T follicular helper cell (primary cell): Measurements from ENCODE around the gene NUAK1.
A peak's percentile ranks its signal among the peaks of the same experiment; 100 is the strongest.
"Not testable (repeated sequence)": the region's sequence is repeated elsewhere in the genome, so short reads cannot be mapped to it uniquely, and the experiment has no call there.

Source experiments
- DNase-seq: peaks from one replicate; pipeline ENCODE4 v3.0.0-alpha.2; 2020; ENCODE audit warnings: low read depth

NUAK1 gene

DNA sequence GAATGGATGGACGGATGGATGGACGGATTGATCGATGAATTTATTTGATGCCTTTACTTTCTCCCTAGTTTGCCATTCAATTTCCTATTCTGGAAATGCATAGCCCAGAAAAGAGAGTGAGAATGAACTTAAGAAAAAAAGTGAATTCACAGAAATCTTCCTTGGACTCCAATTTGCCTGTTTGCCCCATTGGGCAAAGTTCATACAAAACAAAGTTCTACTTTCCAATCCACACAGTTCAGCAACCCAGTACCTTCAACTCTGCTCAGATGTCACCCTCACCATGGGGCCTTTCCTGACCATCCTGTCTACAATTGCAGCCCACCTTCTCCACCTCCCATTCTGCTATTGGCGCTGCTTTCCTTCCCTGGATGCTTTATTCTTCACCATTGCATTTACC is 8.2 kb upstream of the NUAK1 start:
- DNase-seq, result no peak

DNA sequence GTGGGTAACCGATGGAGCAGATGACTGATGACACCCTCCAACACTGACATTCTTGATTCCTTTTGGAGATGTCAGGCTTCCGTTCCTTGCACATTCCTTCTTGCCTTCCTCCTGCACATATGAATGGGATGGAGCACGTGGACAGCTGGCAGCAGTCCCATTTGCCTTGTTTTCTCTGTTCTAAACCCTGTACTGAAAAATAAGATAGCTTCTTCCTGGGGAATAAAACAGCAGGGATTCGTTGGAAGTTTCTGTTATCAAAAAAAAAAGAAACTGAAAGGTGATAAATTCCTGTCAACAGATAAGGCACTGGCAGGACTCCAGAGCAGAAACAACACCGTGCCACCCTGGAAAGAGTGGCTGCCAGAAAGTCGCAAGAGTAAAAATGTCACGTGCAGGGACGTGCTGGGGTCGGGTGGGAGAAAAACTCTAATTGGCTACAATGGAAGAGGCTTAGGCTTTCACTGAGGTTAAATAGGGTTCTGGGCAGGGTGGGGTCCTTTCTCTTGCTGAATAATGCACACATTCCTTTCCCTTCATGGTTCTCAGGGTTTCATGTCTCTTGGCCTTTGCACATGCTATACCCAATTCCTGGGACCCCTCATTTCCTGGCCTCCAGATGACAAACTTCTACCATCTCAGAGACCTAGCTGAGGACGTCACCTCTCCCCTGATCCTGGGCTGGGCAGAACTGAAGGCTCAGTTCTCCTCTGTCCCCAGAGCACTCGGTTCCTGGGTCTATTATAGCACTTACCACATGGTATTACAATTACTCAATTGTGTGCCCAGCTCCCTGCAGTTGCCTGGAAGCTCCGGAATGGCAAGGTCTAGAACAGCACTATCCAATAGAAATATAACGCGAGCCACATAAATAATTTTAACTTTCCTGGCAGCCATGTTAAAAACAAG is 7.0 kb upstream of the NUAK1 start:
- DNase-seq, result no peak

DNA sequence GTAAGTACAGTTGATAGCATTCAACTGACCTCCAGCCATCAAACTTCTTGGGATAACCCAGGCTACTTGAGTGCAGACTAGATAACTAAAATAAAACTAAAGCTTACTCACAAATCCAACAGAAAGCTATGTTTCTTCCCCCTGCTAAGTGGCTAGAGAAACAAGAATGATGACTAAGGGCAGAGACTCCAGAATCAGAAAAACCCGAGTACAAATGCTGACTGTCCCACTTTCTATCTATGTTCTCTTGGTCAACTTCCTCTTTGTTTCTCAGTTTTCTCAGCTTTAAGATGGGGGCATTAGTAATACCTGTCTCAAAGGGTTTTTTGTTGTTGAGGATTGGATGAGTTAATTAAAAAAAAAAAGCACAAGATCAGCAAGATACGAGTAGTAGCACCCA is 6.1 kb upstream of the NUAK1 start:
- no peak for DNase-seq

DNA sequence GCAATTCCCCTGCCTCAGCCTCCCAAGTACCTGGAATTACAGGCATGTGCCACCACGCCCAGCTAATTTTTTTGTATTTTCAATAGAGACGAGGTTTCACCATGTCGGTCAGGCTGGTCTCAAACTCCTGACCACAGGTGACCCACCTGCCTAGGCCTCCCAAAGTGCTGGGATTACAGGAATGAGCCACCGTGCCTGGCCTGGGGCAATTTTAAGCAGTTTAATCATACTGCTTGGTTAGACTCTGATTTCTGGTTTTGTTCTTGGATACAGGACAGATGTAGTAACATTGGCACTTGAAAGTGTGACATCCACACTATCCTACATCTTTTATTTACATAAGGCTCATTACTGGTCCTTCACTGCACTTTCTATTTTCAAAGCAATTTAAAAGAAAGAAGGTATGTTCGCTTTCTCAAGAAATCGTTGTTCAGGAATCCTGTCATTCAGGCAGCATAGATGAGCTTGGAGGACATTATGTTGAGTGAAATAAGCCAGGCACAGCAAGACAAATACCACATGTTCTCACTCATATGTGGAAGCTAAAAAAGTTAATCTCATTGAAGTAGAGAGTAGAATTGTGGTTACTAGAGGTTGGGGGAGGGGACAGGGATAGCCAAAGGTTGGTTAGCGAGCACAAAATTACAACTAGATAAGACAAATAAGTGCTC is 4.0 kb upstream of the NUAK1 start:
- no peak for DNase-seq

DNA sequence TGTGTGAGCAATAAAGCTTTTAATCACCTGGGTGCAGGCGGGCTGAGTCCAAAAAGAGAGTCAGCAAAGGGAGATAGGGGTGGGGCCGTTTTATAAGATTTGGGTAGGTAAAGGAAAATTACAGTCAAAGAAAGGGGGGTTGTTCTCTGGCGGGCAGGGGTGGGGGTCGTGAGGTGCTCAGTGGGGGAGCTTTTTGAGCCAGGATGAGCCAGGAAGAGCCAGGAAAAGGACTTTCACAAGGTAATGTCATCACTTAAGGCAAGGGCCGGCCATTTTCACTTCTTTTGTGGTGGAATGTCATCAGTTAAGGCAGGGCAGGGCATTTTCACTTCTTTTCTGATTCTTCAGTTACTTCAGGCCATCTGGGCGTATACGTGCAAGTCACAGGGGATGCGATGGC is 3.2 kb upstream of the NUAK1 start:
- not testable (repeated sequence) for DNase-seq

DNA sequence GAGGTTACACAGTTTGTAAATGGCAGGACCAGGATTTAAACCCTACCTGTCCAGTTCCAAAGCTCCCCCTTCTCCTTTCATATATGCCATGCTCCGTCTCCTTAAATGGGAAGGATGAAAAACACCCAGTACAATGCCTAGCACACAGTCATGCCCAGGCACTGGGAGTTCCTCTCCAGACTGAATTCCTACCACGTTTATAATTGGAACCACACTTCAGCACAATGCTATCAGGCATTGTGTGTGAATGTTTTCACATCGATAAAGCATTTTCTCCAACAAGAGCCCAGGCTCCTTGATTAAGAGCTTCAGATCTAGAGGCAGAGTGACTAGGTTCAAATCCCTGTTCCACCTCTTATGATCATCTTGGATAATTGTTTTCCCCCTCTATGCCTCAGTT is 2.7 kb upstream of the NUAK1 start:
- no peak for DNase-seq

DNA sequence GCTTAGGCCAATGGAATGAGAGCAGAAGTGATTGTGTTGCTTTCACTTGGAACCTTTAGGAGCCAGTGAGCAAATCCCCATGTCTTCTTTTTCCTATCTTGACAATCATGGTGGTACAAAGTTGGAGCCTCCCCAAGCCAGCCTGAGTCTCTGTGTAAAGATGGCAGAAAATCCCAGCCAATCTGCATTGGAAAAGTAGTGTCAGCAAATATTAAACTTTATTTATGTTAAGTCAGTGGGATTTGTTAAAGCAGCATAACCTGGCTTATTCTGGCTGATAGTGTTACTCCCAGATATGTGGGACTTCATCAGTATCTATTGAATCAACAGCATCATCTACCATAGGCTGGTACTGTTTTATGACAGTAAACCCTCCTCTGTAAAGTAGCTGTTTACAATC is 2.2 kb upstream of the NUAK1 start:
- no peak for DNase-seq

DNA sequence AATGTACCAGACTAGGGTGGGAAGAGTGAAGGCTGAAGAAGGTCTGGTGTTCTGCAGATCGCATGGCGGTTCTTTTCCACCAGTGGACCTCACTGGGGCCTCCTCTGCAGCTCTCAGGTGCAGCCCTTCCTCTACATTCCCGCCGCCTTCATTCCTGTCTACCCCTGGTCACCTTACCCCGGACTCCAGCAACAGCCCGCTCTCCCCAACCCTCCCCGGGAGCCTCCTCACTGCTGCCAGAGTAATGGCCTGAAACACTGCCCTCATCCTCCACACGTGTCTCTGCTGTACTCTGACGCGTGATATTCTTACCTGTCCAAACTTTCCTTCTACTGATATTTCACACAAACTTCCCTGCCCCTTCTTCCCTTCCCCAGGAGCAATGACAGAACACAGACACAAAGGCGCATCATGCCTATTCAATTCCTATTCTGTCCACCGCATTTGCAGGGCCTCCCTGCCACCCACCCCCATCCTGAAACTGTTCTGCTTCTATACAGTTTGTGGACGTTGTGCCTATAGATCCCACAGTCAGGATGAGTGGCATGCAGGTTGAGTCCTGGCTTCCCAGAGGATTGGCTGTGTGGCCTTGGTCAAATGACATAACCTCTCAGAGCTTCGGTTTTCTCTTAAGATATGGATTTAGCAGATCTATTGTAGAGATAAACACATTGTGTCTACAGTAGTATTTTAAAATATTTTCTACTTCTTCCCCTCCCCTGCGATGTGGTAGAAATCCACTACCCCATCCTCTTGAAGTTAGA is 1.7 kb upstream of the NUAK1 start:
- no peak for DNase-seq

DNA sequence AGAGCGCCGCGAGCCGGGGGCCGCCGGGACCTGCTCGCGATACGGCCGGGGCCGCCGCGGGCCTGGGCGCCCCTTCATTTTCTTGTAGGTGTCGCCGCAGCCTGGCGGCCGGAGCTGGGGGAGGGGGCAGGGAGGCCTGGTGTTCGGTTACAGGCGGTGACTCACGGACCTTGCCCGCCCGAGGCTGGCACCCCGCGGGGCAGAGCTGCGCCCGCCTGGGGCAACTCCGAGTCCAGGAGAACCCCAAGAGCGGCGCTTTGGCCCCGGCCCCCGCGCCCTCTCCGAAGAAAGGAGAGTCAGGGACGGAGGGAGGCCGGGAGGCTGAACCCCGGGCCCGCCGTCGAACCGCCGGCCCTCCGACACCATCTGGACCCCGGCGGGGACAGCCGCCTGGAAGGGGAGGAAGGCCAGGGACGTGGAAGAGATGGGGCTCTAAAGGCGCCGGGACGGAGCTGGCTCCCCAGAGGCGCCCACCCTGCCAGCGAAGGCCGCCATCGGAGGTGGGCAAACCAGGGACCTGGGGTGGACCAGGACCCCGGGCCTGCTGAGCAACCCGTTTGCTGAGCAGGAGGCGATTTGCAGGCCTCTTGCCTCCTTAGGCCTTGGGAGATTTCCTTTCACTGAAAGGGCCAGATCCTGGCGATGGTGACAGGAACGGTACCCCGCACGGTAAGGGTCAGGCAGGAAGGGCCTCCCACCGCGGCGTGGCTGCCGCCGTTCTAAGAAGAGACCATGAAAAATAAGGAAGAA is 843 bp upstream of the NUAK1 start:
- no peak for DNase-seq

DNA sequence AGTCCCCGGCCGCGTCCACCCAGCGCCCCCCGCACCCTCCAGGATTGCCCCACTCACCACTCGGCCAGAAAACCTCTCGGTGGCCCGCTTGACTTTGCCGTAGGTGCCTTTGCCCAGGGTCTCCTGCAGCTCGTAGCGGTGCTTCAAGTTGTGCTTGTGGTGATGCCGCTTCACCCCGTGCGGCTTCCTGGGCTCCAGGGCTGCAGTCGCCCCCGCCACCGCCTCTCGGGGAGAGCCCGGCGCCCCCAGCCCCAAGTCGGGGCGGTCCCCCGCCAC is 459 bp downstream of the NUAK1 start:
- no peak for DNase-seq

DNA sequence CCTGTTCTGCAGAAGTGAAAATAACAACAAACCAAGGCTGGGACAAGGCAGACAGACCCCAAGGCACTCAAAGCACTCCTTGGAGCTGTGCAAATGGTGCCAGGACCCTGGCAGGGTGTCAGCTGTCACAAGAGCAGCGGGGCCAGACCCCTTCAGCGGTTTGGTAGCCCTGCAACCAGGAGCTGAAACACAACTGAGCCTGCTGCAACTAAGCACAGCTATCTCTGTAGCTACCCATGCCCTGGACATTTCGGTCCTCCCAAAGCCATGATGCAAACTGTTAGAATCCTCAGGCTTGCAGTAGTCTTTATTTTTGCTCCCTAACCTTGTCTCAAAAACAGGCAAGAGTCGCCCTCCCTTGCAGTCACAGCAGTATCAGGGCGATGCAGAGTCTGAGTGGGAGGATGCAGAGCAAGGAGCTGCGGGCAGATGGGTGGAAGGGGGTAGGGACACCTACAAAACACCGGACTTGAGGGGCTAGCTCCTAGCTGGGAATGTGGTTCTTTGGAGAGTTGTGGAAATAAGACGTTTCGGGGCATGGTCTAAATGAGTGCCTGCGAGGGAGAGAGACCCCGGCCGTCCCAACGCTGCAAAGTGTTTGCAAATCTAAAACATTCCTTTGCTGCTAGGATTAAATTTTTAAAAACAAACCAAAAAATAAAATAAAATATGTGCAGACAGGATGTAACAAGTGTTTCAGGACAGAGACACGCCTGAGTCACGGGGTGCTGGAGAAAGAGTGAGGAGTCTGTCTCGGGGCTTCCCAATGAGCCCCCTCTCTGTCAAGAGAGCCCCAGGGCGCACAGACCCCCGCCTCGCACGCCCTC is 1.0 kb downstream of the NUAK1 start:
- DNase-seq, result no peak

DNA sequence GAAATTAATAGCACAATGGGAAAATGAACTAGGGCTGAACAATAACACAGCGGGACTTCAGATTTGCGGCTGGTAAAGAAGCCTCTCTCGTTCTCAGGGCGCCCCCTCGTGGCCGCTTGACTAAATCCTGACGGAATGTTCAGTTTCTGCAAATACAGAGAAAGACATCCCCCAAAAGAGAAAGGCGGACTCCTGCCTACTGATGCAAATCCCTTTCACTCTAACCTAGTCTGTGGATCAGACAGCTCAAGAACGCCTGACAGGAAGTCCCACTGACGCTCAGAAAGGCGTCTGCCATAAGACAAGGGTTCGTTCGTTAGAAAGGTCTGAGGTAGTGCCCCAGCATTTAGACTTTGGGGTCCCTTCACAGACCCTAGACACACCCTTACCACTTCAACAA is 2.5 kb downstream of the NUAK1 start:
- peak; percentile 43 for DNase-seq

DNA sequence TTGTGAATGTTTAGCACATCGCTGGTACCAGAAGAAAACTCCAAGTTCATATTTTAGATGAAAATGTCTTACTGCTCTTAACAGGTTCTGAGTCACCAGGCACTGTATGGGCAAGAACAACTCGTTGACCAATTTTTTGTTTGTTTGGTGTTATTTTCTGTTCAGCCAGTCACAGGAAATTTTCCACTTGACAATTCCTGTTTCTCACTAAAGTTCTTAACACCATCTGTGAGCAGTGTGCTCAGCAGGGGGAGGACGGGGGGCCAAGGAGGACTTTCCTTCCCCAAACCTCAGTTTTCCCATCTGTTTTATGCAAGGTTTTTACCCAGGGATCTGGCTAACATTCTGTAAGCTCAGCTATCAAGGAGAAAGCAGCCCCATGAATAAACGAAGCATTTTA is 3.0 kb downstream of the NUAK1 start:
- DNase-seq, result no peak

DNA sequence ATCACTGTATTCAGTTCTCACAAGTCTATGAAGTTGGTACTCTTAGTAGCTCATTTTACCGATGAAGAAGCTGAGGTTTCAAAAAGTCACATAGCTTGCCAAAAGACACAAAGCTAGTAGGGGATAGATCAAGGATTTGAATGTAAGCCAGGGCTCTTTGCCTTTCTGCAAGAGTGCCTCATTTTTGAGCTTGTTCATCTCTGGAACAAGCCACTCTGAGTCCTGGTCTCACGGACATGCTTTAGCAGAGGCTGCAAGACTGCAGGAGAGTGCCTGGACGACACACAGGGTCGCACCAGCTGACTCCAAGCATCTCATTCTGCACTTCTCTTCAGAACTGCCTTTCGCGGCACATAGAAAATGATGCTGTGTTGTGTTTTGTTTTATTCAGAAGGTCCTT is 3.7 kb downstream of the NUAK1 start:
- no peak for DNase-seq

DNA sequence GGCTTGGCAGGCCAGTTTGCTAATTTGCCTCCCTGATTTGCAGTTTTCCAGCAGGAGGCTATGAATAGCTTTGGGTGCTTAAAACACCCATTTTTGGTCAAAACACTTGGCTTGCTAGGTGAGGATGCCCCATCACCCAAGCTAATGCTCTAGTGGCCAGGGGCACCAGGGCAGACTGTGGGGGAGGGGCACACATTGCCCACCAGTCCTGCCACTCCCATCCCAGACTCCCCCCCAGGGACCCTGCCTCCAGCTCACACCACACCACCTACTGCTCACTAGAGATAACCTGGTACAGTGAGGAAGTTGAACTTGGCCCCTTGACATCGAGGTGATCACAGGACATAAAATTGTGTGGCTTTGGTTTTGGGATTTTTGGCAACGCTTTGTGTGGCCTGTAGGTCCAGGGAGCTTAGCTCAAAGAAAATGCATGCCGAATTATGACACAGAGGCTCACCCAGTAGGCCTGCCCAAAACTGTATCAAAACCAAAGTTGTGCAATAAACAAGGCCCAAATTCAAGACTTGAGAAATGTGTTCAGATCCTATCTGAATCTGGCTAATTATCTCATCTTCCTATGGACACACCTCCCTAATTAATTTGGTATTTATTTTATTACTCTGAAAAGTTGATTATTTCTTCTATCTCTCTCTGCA is 4.3 kb downstream of the NUAK1 start:
- no peak for DNase-seq

DNA sequence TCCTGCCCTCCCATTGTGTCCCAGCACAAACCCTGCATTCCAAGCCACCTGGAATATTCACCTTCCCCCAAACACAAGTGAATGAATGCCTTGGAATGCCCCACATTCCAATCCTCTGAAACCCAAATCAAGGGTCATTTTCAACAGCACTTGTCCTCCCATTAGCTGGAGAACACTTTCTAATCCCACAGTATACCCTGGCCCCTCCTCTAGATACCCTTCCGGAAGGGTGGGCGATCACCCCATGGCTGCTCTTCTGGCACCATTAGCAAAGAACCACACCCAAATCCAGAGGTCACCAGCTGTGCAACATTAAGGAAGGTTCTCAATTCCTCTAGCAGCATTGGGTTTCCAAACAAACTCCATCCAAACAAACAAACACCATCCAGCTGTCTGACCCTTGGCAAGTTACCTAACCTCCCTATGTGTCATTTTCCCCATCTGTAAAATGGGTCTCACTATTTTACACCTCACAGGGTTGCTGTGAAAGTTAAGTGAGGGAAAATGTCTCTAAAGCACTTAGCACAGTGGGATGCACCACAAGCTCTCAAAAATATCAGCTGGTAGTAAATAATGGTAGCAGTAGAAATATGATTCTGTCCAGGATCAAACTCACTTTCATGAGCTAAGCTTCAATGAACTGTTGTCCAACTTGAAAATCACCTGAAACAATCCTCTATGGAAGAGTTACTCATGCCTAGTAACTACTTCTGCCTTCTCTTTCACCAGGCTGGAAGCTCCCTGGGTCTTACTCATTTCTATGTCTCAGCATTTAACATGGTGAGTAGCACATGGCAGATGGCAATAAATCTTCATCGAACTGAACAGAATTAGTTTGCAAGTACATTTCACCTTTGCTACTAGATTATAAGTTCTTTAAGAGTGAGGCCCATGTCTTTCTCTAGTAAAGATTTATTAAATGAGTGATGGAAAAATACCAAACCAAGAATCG is 5.3 kb downstream of the NUAK1 start:
- no peak for DNase-seq

DNA sequence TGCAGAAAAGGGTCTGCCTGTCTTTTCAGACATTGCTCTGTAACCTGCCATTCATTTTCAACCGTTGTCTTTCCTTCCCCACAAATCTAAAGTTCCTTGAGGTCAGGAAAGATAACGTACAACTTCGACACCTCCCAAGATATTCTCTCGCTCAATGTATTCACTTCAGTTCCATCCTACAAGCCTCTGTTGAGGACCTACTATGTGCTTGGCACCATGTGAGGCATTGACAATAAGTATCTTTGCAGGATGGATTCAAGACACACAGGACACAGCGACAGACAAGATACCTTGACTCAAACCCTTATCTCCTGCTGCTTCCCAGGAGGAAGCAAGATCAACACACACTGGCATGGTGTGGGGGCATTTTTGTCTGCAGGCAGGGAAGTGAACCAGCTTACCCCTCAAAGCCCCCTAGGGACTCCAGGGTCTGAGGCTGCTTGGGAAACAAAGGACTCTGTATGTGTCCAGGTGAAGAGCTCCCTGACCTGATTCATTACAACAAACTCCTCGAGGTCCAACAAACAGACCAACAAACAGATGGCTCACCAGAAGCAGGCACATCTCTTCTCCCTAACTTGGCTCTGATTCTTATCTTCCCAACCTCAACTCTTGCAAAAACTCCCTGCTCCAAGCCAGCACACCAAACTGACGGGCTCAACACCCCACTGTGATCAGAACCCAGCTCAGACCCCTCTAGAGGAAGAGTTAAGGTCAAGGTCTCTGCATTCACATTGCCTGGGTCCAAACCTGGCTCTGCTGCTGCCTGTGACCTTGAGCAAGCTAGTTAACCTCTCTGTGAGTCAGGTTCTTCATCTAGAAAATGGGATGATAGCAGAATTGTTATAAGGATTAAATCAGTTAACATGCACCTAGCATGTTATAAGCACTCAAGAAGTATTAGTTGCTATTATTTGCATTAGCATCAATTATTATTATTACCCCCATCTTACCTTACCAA is 6.3 kb downstream of the NUAK1 start:
- no peak for DNase-seq

DNA sequence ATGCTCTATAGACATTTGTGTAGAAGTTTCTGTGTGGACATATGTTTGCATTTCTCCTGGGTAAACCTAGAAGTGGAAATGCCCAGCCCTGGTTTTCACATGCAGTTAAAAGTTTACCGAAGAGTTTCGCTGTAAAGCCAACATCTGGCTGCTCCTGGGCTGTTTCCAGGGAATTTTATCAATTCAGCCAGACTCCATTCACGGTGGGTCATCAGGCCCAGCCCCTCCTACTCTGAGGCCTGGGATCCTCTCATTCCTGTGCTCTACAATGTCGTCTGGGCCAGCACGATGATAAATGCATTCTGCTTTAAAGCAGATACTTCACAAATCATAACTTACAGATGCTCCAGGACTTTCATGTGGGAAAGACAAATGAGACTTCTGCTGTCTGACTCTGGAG is 7.1 kb downstream of the NUAK1 start:
- no peak for DNase-seq
